B cell (primary cell): Measurements from ENCODE around the gene RIPK1. TPM values are rescaled to one million over a fixed set of nuclear protein-coding genes. Genes with fewer than 3 reads are reported as not detected.

ENCODE experiments used
- ATAC-seq: fragments of 200-7000 bp; cut with Tn5 transposase; one replicate; pipeline ENCODE4 v1.10.0; 2021; ENCODE audit warnings: low read depth, mild to moderate bottlenecking, moderate number of reproducible peaks, moderate library complexity
- CTCF ChIA-PET: fragments of 350-600 bp; sonication (Branson Sonifier 250); formaldehyde crosslinking; loops from one replicate; lab custom pipeline; 2021; ENCODE audit warnings: antibody characterized with exemption, inconsistent platforms; lab: Charles Lee
- POLR2A ChIA-PET: fragments of 350-600 bp; sonication (Branson Sonifier 250); formaldehyde crosslinking; loops from one replicate; lab custom pipeline; 2021; ENCODE audit warnings: antibody characterized with exemption; lab: Charles Lee
- DNase-seq: peaks from one replicate; pipeline ENCODE4 v3.0.0; 2013
- H2AFZ ChIP-seq: 2 replicates; pipeline ENCODE4 v1.6.1; 2012; ENCODE audit warnings: mild to moderate bottlenecking, low read depth, low read length; ENCODE audit not compliant: insufficient read depth, poor library complexity, severe bottlenecking
- H3K27ac ChIP-seq, 2 donors: 1 replicate in 1 of 2; 2 replicates in 1 of 2; pipeline ENCODE4 v1.5.1; 2012 to 2013; ENCODE audit warnings: low read length in 2 of 2, mild to moderate bottlenecking in 2 of 2, moderate library complexity in 1 of 2
- H3K27me3 ChIP-seq, 4 experiments: fragments of 200-600 bp in 1 of 4; sonication (generic) in 1 of 4; replicated peaks in 1 of 4; 1 replicate in 2 of 4; 2 replicates in 2 of 4; pipeline versions ENCODE4 v1.6.1 to v1.7.0; 2013 to 2016; ENCODE audit warnings: low read length in 3 of 4, mild to moderate bottlenecking in 2 of 4, mixed read lengths in 1 of 4, moderate library complexity in 1 of 4; ENCODE audit not compliant: insufficient read depth in 4 of 4, control insufficient read depth in 3 of 4; ENCODE audit errors: control extremely low read depth in 1 of 4
- H3K36me3 ChIP-seq, 2 experiments: replicated peaks in 1 of 2; 1 replicate in 1 of 2; 2 replicates in 1 of 2; pipeline versions ENCODE4 v1.6.1 to v1.7.1; 2013; ENCODE audit warnings: low read length in 1 of 2; ENCODE audit not compliant: insufficient read depth in 2 of 2, control insufficient read depth in 1 of 2; ENCODE audit errors: control extremely low read depth in 1 of 2, extremely low read depth in 1 of 2
- H3K4me1 ChIP-seq, 2 donors: fragments of 200-600 bp in 1 of 2; sonication (generic) in 1 of 2; 1 replicate in 1 of 2; 2 replicates in 1 of 2; pipeline versions ENCODE4 v1.5.1 to v1.6.1; 2013 to 2017; ENCODE audit warnings: low read length in 2 of 2; ENCODE audit not compliant: control insufficient read depth in 2 of 2, insufficient read depth in 2 of 2
- H3K4me2 ChIP-seq: replicated peaks from 2 replicates; pipeline ENCODE3; 2012; ENCODE audit warnings: mild to moderate bottlenecking, low read depth, low read length; ENCODE audit not compliant: poor library complexity, severe bottlenecking
- H3K4me3 ChIP-seq, 5 experiments: fragments of 200-600 bp in 1 of 5; sonication (generic) in 1 of 5; 1 replicate in 3 of 5; 2 replicates in 2 of 5; pipeline versions ENCODE4 v1.5.1 to v1.7.0; 2011 to 2016; ENCODE audit warnings: low read length in 4 of 5, mild to moderate bottlenecking in 4 of 5, low read depth in 2 of 5, control low read depth in 1 of 5, moderate library complexity in 1 of 5; ENCODE audit not compliant: insufficient read depth in 1 of 5; ENCODE audit errors: control extremely low read depth in 1 of 5, extremely low read depth in 1 of 5
- H3K79me2 ChIP-seq: fragments of 200-600 bp; sonication (generic); one replicate; pipeline ENCODE4 v1.6.0; 2016; ENCODE audit warnings: low read length; ENCODE audit not compliant: control insufficient read depth, insufficient read depth
- H3K9ac ChIP-seq: fragments of 200-600 bp; sonication (generic); 2 replicates; pipeline ENCODE4 v1.6.1; 2017; ENCODE audit warnings: mild to moderate bottlenecking, low read length, moderate library complexity
- H3K9me3 ChIP-seq, 3 donors: one replicate each; pipeline versions ENCODE4 v1.6.1 to v1.7.1; 2013; ENCODE audit warnings: low read length in 2 of 3; ENCODE audit not compliant: control insufficient read depth in 2 of 3, insufficient read depth in 1 of 3; ENCODE audit errors: control extremely low read depth in 1 of 3
- H4K20me1 ChIP-seq: 2 replicates; pipeline ENCODE4 v1.6.0; 2012; ENCODE audit warnings: mild to moderate bottlenecking, low read length; ENCODE audit not compliant: insufficient read depth, control insufficient read depth, poor library complexity, severe bottlenecking
- H3K27ac Mint-ChIP-seq: one replicate; pipeline ENCODE4 v1.8.0; 2021; ENCODE audit warnings: mixed read lengths
- H3K27me3 Mint-ChIP-seq: one replicate; pipeline ENCODE4 v1.8.0; 2021; ENCODE audit warnings: mixed read lengths
- H3K4me1 Mint-ChIP-seq: one replicate; pipeline ENCODE4 v1.8.0; 2021; ENCODE audit warnings: mixed read lengths
- H3K4me3 Mint-ChIP-seq: one replicate; pipeline ENCODE4 v1.8.0; 2021; ENCODE audit warnings: mixed read lengths
- H3K9me3 Mint-ChIP-seq: one replicate; pipeline ENCODE4 v1.8.0; 2022; ENCODE audit warnings: mixed read lengths; ENCODE audit not compliant: insufficient read depth
- CTCF ChIP-seq: fragments of 200-600 bp; IDR thresholded peaks from one replicate; pipeline ENCODE4 v1.8.0; 2022; ENCODE audit warnings: antibody characterized with exemption, mild to moderate bottlenecking
- EZH2 ChIP-seq: IDR thresholded peaks from 2 replicates; pipeline ENCODE4 v1.6.1; 2012; ENCODE audit warnings: borderline replicate concordance, low read depth, mild to moderate bottlenecking, moderate library complexity, low read length; ENCODE audit not compliant: insufficient read depth, poor library complexity, severe bottlenecking
- WGBS: methylation state at CpG from one replicate; pipeline ENCODE4 v1.1.5; 2013; ENCODE audit warnings: missing lambda C conversion rate; ENCODE audit not compliant: insufficient coverage; 5-methylcytosine and 5-hydroxymethylcytosine counted together
- intact Hi-C: fragments of 100-400 bp; cut with micrococcal nuclease; formaldehyde crosslinking; loops from one replicate; pipeline ENCODE4 v1.10.0; 2022
- polyA plus RNA-seq: library from polyadenylated mRNA; depleted of rRNA; stranded (reverse); fragments of >200 nt; gene quantifications from 2 replicates; pipeline ENCODE4 v1.2.3, GENCODE V29; 2012
- total RNA-seq, 2 donors: library from RNA; stranded (reverse); fragments of 120-200 nt in 1 of 2; gene quantifications; 1 replicate in 1 of 2; 2 replicates in 1 of 2; pipeline versions ENCODE4 v1.2.3 to v1.2.4, GENCODE V29; 2013 to 2022

The RIPK1 gene
- total and polyA plus RNA-seq, 2 donors (not counting 1 experiment from before 2014, with no cell fraction given): 7.3 to 26.2 TPM

GRCh38 chr6:3109761-3110160 is 41.5 kb downstream of the RIPK1 start:
- Histone ChIP-seq H3K27ac (no peak overlapping the region), H3K9me3 (no peaks in the 10 kb centered on the region), H3K79me2 (no peaks in the 10 kb centered on the region), H3K27me3 (no peaks in the 10 kb centered on the region), H3K4me2 (no peak overlapping the region), H3K4me1 (no peaks in the 10 kb centered on the region), H3K36me3 (peaks cover 0 to 66% of the 10 kb centered on the region in 2 experiments), H3K9ac (no peak overlapping the region), H4K20me1 (peaks cover 3% of the 10 kb centered on the region), H3K4me3 (no peak overlapping the region), H2AFZ (no peak overlapping the region)
- 100% methylated on average over 1 of the region's 3 CpGs for WGBS
- no peak for ATAC-seq
- POLR2A ChIA-PET: no interaction called here
- H3K27me3 Mint-ChIP-seq: no peaks in the 10 kb centered on the region
- no peak for DNase-seq
- no peak overlapping the region for H3K27ac Mint-ChIP-seq
- no peak overlapping the region for H3K4me3 Mint-ChIP-seq
- no peaks in the 10 kb centered on the region for H3K4me1 Mint-ChIP-seq
- CTCF ChIA-PET: interaction anchor here (0.7 kb wide), 2 partner anchors 623 to 1086 kb away, joined by 3 to 4 read pairs; no protein-coding TSS in a partner anchor
- no peak for TF ChIP-seq CTCF
- TF ChIP-seq EZH2: no peak
- intact Hi-C loops: no loop called here
- H3K9me3 Mint-ChIP-seq: no peaks in the 10 kb centered on the region

- Histone ChIP-seq H3K79me2 (peaks cover 6% of the 10 kb centered on the region), H3K4me2 (no peak overlapping the region), H3K27me3 (no peaks in the 10 kb centered on the region), H3K9ac (no peak overlapping the region), H3K4me1 (peaks cover 10 to 11% of the 10 kb centered on the region in 2 donors), H3K27ac (no peak overlapping the region), H4K20me1 (no peaks in the 10 kb centered on the region), H3K9me3 (no peaks in the 10 kb centered on the region), H3K4me3 (no peak overlapping the region), H3K36me3 (peaks cover 0 to 43% of the 10 kb centered on the region in 2 experiments), H2AFZ (no peak overlapping the region)
- CTCF ChIA-PET: no interaction called here
- TF ChIP-seq EZH2 (no peak), CTCF (no peak)
- H3K9me3 Mint-ChIP-seq: no peaks in the 10 kb centered on the region
- H3K27me3 Mint-ChIP-seq: no peaks in the 10 kb centered on the region
- ATAC-seq: no peak
- intact Hi-C loops: no loop called here
- 100% methylated on average over 2 of the region's 6 CpGs for WGBS
- H3K4me3 Mint-ChIP-seq: no peak overlapping the region
- H3K27ac Mint-ChIP-seq: no peak overlapping the region
- DNase-seq: no peak
- peaks cover 15% of the 10 kb centered on the region for H3K4me1 Mint-ChIP-seq
- POLR2A ChIA-PET: no interaction called here
Measured at GRCh38 chr6:3114377-3114776, 46.1 kb downstream of the RIPK1 start.
